GM20431 (cell line): ENCODE results near the gene GPR162.

Experiments
- in situ Hi-C: fragments of 300-500 bp; cut with MseI, MboI; formaldehyde crosslinking; loops from one replicate; pipeline ENCODE4 v1.15.0; 2020; ENCODE audit warnings: low sequenced_read_pairs; ENCODE audit not compliant: unreplicated experiment

GPR162 gene, protein sequence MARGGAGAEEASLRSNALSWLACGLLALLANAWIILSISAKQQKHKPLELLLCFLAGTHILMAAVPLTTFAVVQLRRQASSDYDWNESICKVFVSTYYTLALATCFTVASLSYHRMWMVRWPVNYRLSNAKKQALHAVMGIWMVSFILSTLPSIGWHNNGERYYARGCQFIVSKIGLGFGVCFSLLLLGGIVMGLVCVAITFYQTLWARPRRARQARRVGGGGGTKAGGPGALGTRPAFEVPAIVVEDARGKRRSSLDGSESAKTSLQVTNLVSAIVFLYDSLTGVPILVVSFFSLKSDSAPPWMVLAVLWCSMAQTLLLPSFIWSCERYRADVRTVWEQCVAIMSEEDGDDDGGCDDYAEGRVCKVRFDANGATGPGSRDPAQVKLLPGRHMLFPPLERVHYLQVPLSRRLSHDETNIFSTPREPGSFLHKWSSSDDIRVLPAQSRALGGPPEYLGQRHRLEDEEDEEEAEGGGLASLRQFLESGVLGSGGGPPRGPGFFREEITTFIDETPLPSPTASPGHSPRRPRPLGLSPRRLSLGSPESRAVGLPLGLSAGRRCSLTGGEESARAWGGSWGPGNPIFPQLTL

DNA sequence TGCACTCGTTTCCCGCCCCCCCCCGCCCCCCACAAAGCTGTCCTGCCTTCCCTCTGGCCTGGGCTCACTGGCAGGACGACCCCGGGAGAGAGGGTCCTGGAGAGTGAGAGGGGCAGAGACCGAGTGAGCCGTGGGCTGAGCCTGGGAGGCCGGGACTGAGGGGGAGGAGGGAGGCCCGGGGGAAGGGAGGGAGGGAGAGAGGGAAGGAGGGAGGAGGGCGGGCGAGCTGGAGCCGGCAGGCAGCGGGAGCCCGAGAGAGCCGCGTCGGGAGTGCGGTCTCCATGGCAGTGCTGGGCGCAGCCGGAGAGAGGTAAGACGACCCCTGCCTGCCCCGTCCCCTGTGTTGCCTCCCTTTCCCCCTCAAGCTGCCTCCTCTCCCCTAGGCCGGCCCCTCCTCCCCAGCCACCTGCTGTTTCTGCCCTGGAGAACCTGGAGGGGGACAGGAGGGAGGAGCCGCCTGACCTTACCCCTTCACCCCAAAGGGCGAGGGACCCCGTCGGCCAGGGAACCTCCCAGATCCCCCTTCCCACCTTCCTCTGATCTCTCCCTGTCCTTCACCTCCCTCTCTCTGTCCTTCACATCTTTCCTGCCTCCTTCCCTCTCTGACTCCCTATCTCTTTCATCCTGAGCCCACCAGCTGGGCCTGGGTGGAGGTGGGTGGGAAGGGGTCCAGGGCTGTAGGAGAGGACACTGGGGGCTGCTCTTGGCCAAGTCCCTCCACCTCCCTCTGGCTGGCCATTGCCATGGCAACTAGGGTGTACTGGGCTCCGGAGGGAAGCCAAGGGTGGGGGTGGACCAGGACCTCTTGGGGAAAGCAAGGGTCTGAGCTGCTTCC is at the start of gene GPR162:
TSS of gene GPR162 (plus strand) at position 231 of the 835 bp plus-strand sequence. CDS start 2,078 bp downstream, outside the sequence.
- in situ Hi-C loops, result no loop called here

DNA sequence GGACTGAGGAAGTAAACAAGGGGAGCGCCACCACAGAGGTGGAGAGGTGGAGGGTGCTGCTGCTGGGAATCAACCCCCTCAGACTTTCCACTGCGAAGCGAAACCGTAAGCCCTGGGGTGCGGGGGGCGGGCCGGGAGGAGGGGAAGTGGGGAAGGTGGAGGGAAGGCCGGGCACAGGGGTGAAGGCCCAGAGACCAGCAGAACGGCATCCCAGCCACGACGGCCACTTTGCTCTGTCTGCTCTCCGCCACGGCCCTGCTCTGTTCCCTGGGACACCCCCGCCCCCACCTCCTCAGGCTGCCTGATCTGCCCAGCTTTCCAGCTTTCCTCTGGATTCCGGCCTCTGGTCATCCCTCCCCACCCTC is 49.3 kb upstream of the GPR162 start, which contains the start of gene LAG3:
TSS of gene LAG3 (plus strand) at position 190 of the 365 bp plus-strand sequence. CDS start 333 bp downstream, outside the sequence.
- in situ Hi-C loops, result no loop called here

DNA sequence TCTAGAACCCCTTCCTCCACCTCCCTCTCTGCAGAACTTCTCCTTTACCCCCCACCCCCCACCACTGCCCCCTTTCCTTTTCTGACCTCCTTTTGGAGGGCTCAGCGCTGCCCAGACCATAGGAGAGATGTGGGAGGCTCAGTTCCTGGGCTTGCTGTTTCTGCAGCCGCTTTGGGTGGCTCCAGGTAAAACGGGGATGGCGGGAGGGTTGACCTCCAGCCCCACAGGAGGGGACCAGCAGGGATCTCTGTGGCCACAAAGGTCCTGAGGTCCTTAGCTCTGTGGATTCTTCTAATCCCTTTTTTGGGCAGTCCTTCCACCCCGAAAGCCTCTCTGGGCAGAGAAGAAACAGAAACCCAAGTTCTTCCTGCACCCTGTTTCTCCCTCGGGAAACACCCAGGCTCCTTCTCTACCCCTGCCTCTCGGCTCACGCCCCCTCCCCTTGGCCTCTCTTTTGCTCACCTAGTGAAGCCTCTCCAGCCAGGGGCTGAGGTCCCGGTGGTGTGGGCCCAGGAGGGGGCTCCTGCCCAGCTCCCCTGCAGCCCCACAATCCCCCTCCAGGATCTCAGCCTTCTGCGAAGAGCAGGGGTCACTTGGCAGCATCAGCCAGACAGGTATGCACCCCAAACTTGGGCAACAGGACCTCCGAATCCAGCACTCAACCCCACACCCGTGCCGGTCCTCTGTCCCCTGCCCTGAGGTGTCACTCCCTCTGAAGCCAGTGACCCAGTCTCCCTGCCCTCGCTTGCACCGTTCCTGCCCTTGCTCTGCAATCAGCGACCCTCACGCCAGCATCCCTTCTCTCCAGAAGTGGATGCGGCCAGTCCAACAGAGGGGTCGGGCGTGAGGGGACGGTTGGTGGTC is 48.7 kb upstream of the GPR162 start:
- in situ Hi-C loops, result no loop called here

DNA sequence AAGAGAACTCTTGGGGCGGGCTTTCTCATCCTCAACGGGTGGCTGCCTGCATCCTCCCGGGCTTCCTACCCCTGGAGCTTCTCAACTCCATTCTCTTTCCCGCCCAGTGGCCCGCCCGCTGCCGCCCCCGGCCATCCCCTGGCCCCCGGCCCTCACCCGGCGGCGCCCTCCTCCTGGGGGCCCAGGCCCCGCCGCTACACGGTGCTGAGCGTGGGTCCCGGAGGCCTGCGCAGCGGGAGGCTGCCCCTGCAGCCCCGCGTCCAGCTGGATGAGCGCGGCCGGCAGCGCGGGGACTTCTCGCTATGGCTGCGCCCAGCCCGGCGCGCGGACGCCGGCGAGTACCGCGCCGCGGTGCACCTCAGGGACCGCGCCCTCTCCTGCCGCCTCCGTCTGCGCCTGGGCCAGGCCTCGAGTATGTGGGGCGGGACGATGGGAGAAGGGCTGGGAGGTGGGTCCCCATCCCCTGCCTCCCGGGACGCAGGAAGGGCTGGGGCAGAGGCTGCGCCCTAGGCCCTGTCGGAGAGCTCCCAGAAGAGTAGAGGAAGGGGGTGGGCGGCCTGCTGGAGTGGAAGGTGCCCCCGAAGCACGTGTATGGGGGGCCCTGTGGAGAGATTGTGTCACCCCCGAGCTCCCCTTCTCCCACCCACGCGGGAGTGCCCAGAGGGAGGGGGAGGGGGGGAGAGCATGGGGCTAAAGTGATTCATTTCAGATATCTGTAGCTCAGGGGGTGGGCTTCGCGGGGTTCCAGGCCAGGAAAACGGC is 47.9 kb upstream of the GPR162 start:
- in situ Hi-C loops, result no loop called here

DNA sequence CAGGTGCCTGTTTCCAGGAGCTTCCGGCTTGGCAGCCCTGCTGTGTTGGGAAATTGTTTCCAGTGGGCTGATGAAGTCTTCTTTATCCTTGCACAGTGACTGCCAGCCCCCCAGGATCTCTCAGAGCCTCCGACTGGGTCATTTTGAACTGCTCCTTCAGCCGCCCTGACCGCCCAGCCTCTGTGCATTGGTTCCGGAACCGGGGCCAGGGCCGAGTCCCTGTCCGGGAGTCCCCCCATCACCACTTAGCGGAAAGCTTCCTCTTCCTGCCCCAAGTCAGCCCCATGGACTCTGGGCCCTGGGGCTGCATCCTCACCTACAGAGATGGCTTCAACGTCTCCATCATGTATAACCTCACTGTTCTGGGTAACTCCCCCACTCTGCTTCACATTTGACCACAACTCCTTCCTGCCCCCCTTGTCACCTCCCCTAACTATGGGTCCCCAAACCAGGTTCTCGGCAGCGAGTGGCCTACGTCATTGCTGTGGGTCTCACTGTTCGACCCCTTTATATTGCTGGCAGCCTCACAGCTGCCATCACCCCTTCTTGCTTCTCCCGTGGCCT is 47.0 kb upstream of the GPR162 start:
- in situ Hi-C loops, result no loop called here

DNA sequence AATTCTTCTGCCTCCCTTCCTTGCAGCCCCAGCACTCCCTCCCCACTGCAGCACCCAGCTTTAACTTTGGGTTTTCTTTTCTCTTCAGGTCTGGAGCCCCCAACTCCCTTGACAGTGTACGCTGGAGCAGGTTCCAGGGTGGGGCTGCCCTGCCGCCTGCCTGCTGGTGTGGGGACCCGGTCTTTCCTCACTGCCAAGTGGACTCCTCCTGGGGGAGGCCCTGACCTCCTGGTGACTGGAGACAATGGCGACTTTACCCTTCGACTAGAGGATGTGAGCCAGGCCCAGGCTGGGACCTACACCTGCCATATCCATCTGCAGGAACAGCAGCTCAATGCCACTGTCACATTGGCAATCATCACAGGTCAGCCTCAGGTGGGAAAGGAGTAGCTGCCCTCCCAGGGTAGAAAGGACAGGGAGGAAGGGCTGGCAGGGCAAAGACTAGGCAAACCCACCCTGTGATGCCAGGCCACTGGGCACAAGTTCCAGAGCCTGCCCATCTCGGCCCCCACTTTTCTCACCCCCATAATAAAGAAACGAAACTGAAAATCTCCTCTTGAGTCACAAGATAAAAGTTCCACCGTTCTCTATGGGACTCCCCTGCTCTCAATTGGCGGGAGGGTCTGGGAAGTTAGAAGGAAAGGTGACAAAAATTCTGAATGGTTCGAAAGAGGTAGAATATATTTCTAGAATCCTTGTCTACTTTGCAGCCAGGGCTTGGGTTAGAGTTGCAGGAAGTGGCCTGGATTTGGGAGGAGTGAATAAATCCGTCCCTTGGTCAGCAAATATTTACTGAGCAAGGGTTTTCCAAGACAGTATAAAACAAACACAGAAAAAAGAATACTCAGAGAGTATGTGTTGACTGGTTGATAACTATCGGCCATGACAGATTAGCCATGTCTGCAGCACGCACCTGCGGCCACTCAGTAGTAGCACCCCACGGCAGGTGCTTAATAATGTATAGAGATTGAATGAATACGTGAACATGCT is 46.1 kb upstream of the GPR162 start:
- in situ Hi-C loops, result no loop called here

DNA sequence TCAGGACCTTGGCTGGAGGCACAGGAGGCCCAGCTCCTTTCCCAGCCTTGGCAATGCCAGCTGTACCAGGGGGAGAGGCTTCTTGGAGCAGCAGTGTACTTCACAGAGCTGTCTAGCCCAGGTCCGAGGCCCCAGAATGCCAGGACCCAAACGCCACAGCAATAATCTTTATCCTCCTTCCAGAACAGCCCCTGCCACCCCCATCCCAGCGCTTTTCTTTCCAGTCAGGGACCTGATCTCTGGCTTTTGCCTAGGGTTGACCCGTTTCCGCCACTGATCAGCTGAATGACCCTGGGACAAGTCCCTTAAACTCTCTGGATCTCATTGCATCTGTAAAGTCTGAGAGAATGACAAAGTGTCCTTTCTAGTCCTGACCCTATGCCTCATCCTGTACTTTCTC is 44.2 kb upstream of the GPR162 start:
- in situ Hi-C loops, result no loop called here

DNA sequence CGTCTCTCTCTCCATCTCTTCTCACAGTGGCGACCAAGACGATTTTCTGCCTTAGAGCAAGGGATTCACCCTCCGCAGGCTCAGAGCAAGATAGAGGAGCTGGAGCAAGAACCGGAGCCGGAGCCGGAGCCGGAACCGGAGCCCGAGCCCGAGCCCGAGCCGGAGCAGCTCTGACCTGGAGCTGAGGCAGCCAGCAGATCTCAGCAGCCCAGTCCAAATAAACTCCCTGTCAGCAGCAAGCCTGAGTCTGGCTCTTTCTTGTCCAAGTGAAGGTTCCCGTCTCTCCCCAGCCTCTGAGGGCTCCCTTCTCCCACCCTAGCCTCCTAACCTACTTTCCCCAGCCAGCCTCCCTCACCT is 43.4 kb upstream of the GPR162 start:
- in situ Hi-C loops, result no loop called here

DNA sequence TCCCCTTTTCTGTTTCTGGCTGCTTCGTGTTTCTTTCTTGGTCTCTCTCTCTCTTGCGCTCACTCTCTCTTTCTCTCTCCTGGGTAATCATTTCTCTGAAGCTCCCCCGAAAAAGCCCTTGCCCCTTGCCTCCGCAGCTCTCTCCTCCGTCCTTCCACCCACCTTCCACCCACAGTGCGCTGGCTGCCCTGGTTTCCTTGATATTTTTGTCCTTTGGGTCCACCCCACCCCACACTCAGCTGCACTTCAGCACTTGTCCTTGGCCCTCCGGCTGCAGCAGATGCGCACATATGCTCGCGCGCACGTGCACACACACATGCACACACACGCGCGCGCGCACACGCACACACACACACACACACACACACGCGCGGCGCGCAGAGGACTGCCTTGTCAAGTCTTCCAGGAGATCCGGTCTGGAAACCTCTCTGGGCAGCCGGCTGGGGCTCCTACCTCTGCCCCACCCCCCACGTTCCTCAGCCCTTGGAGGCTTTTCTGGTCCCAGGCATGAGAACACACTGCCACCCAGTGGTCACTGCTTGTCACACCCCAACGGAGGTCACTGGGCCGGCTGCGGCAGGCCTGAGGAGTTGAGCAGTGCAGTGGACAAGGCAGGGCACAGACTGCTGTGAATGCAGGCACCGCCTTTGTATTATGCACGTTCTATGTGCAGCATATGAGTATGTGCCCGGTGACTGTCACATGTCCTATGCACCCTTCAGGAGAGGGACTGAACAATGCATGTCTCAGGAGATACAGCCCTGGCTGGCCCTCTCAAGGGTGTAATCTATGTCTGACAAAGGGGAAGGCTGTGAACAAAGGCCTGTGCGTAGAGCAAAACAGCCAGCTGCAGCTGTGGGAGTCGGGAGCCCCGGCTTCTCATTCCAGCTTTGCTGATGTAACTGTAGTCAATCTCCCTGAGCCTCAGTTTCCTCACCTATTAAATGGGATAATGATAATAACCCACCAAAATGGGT is 42.8 kb upstream of the GPR162 start:
- in situ Hi-C loops, result no loop called here

DNA sequence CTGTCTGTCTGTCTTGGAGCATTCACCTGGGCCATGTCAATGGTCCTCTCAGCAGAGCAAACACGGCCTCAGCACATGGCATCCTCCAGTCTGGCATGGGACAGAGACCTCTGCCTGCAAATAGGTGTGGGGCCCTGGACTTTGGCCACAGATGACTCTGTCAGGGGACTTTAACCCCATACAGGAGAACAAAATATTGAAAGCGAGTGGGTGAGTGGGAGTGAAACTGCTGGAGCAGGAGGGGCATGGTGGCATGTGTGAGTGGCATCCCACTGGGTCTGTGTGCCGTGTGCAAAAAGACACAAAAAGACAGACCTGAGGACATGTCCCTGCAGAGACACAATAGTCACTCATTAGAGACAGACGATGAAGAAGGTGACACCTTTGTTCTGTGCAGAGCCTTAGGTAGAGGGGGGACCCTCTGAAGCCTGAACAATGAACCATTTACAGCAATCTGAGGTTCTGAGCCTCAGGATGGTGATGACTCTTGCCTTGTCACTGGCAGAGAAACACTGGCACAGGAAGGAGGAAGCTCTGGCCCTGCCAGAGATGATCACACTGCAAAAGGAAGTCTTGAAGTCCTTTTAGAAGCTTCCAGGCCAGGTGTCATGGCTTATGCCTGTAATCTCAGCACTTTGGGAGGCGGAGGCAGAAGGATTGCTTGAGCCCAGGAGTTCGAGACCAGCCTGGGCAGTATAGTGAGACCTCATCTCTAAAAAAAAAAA is 41.8 kb upstream of the GPR162 start:
- in situ Hi-C loops, result no loop called here

DNA sequence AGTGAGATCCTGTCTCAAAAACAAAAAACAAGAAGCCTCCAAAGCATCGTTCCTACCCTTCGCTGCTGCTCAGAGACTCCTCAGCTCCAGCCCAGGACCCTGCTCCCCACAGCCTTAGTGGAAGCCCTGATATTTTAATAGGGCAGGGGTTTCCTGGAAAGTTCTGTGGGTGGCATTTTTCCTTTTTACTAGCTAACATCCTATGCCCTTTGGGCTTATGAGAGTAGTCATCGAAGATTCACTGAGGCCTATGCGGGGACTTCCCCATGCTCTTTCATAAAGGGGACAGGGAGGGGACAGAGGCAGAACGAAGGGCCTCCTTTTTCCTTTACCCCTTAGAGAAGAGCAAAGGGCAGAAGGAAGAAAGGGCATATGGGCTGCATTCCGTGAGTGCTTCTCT is 41.0 kb upstream of the GPR162 start:
- in situ Hi-C loops, result no loop called here

DNA sequence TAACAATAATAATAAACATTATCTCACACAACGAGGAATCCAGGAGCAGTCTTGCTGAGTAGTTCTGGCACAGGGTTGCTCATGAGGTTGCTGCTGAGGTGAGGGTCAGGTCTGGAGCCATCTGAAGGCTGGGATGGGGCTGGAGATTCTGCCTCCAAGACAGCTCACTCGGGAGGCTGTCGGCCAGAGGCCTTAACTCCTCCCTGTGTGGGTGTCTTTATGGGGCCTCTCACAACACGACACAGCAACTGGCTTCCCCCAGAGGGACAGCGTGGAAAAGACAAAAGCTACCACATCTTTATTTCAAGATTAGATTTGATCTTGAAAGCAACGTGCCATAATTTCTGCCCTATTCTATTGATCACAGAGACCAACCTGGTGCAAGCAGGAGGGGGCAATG is 39.5 kb upstream of the GPR162 start:
- in situ Hi-C loops, result no loop called here

DNA sequence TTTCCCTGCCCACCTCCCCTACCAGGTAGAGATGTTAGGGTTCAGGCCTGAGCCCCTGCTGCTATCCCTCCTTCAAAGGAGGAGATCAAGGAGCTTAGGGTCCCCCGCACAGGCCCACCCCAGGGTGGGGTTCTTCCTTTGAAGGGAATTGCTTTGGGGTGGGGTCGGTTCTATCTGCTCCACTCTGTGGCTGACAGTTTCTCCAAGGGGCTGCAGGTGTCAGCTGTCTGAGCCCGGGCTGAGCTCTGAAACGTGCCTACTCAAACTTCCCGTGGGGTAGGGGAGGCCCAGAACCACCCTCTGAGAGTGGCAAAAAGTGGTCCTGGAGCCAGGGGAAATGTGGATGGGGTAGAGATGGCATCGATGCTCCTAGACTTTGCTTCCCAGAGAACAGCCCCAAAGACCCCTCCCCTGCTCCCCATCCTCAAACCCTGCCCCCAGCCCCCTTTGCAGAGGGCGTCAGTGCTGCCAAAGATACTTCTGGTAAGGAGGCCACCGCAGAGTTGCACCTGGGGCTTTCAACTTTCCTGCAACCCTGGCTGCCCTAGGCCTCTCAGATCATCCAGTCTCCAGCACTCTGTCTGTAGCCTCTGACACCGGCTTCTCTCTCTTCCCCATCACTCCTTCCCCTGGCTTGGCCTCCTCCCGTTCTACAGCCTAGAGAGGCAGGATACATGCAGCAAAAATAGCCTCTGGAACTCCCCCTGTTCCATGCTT is 38.6 kb upstream of the GPR162 start:
- in situ Hi-C loops, result no loop called here

DNA sequence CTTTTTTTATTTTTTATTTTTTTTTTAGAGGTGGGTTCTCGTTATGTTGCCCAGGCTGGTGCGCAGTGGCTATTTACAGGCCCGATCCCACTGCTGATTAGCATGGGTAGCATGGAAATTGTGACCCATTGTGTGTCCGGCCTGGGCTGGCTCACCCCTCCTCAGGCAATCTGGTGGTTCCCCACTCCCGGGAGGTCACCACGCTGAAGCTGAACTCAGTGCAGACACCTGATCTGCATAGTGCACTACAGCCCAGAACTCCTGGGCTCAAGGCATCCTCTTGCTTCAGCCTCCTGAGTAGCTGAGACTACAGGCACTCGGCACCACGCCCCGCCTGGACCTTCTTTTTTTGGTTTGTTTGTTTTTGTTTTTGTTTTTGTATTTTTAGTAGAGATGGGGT is 37.8 kb upstream of the GPR162 start:
- in situ Hi-C loops, result no loop called here

DNA sequence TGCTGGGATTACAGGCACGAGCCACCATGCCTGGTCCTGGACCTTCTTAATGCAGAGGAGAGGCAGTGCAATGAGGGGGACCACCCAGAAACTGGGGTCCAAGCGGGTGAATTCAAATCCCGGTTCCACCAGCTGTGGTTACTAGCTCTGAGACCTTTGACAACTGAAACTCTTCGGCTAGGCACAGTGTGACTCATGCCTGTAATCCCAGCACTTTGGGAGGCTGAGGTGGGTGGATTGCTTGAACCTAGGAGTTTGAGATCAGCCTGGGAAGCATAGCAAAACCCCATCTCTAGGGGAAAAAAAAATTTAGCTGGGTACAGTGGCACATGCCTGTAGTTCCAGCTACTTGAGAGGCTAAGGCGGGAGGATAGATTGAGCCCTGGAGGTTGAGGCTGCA is 37.3 kb upstream of the GPR162 start:
- in situ Hi-C loops, result no loop called here

DNA sequence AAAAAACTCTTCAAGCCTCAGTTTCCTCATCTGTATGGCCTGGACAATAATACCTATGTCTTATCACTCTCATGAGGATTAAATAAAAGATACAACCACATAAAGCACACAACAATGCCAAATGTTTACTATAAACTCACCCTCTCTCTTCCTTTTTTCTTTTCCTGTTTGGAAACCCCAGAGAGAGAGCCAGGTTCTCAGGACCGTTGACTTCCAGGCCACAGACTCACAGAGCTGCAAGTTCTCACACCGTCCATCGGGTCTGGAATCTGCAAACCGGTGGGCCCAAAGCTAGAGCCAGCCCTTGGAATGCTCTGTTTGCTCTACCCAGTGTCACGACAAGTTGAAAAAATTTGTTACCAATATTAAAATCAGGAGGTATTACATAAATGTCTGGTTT is 36.9 kb upstream of the GPR162 start:
- in situ Hi-C loops, result no loop called here
